Testis (tissue), 2 donors: ENCODE results near the gene LETM1.

Experiments used
- CTCF ChIP-seq, 3 experiments: fragments of 450-650 bp in 2 of 3; fragments of 200-600 bp in 1 of 3; sonication (generic) in 1 of 3; IDR thresholded peaks; one replicate each; pipeline ENCODE4 v1.5.1; 2016 to 2019; ENCODE audit warnings: antibody characterized with exemption in 3 of 3, mild to moderate bottlenecking in 2 of 3, moderate library complexity in 1 of 3
- POLR2A ChIP-seq: fragments of 450-650 bp; IDR thresholded peaks from one replicate; pipeline ENCODE4 v1.6.1; 2017; ENCODE audit warnings: antibody characterized with exemption, mild to moderate bottlenecking, moderate library complexity

- TF ChIP-seq CTCF (IDR thresholded peaks at IDR 0.05), result no peak
- TF ChIP-seq POLR2A, result no peak
Measured at GRCh38 chr4:1871471-1872021, 15.6 kb upstream of the LETM1 start.
